Subcutaneous abdominal adipose tissue (tissue), 5 donors: Measurements from ENCODE around the gene SH3PXD2B.
A peak's percentile ranks its signal among the peaks of the same experiment; 100 is the strongest.

ENCODE experiments used
- H3K27ac ChIP-seq: one replicate; pipeline ENCODE4 v1.7.0; 2013; ENCODE audit warnings: low read depth, mild to moderate bottlenecking, inconsistent platforms, low read length, moderate library complexity
- H3K27me3 ChIP-seq, 5 donors: one replicate each; pipeline ENCODE4 v1.7.0; 2013; ENCODE audit warnings: low read length in 5 of 5, inconsistent platforms in 1 of 5; ENCODE audit not compliant: control insufficient read depth in 5 of 5, insufficient read depth in 4 of 5
- H3K36me3 ChIP-seq, 5 donors: one replicate each; pipeline ENCODE4 v1.7.0; 2013; ENCODE audit warnings: low read length in 5 of 5; ENCODE audit not compliant: control insufficient read depth in 5 of 5, insufficient read depth in 5 of 5
- H3K4me1 ChIP-seq, 5 donors: one replicate each; pipeline ENCODE4 v1.7.0; 2013; ENCODE audit warnings: low read length in 5 of 5, mild to moderate bottlenecking in 3 of 5, moderate library complexity in 1 of 5; ENCODE audit not compliant: control insufficient read depth in 5 of 5, insufficient read depth in 5 of 5
- H3K4me3 ChIP-seq, 5 donors: one replicate each; pipeline ENCODE4 v1.7.0; 2013; ENCODE audit warnings: low read length in 5 of 5, low read depth in 1 of 5
- H3K9ac ChIP-seq, 5 donors: one replicate each; pipeline ENCODE4 v1.7.0; 2013; ENCODE audit warnings: low read length in 5 of 5, mild to moderate bottlenecking in 4 of 5, moderate library complexity in 3 of 5
- H3K9me3 ChIP-seq, 5 donors: one replicate each; pipeline ENCODE4 v1.7.0; 2013; ENCODE audit warnings: low read length in 5 of 5; ENCODE audit not compliant: control insufficient read depth in 5 of 5
- donor health status: healthy.
- donor health status: healthy.
- donor health status: healthy.
- donor health status: healthy.
- donor health status: healthy.

Gene SH3PXD2B

DNA sequence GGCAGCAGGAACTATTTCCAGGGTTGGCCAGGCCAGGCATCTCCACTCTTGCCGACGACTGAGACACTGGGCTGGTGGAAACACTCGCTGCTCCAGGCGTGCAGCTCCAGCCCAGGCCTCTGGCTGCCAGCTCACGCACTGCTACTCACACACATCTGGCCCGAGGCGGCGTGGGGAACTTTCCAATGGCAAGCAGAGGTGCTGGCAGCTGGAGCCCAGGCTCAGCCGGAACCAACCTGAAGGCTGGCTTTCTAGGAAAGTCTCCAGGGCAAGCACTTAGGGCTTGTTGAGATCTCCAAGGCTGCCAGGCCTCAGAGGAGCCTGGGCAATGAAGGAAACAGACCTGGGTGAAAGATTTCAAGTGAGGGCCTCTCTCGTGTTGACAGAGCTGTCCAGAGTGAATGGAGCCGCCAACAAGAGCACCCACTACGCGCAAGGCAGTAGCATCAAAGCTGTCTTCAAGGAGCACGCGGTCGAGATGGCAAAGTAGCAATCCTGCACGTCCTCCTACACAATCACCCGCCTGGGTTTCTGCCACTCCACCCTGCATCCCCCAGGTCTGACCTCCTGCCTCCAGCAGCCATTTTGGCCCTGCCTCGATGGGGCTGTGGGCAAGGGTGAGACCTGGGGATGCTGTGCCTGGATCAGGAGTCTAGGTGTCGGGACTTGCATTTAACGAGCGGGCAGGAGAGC lies 14.4 kb downstream of the SH3PXD2B start:
- H3K36me3 ChIP-seq: no peaks in the 10 kb centered on the region
- H3K27me3 ChIP-seq: peaks cover 0 to 6% (median 0%) of the 10 kb centered on the region in 5 donors
- no peak overlapping the region for H3K4me3 ChIP-seq
- H3K27ac ChIP-seq: no peak overlapping the region
- peaks cover 20 to 56% (median 51%) of the 10 kb centered on the region in 5 donors for H3K4me1 ChIP-seq
- H3K9me3 ChIP-seq: no peaks in the 10 kb centered on the region
- no peak overlapping the region for H3K9ac ChIP-seq

GRCh38 chr5:172438319-172438668 lies 16.0 kb downstream of the SH3PXD2B start:
- Histone ChIP-seq H3K4me3 (no peak overlapping the region), H3K27me3 (peaks cover 0 to under 1% (median 0%) of the 10 kb centered on the region in 5 donors), H3K36me3 (no peaks in the 10 kb centered on the region), H3K4me1 (peaks cover 14 to 40% (median 35%) of the 10 kb centered on the region in 5 donors), H3K9me3 (no peaks in the 10 kb centered on the region), H3K27ac (peak overlapping the region; percentile 60), H3K9ac (no peak overlapping the region)

DNA sequence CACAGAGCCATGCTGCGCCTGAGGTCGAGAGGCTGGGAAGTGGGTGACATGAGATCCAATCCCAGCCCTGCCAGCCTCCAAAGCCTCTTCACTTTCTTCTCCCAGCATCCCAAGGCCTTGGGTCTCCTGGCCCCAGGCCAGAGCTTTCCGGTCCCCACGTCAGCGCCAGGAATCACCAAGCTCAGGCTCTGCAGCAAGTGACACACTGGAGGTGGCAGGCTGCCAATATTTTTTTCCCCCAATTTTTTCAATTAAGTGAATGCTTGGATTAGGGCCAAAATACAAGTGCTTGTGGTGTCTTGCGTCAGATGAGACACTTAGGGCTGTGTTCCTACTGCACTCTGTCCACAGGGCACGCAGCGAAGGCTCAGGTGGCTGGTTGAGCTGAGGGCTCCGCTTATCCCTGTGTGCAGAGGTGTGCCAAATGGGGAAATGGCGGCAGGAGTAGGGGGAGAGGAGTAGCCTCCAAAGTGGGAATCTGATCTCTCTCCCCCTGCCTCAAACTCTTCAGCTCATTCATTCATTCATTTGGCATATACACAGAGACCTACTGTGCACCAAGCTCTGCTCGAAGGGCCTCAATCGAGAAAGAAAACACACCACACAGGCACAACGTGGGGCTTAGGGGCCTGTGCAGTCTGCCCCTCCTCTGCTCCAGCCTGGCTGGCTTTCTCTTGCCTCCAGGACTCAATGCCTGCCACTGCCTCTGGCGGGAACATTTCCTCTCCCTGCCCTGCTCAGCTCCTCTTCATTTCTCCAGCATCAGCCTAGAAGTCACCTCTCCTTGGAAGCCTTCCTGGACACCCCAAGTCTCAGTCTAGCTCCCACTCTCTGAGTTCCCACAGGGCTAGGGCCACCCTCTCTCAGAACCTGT lies 16.6 kb downstream of the SH3PXD2B start:
- Histone ChIP-seq H3K27me3 (no peaks in the 10 kb centered on the region), H3K4me1 (peaks cover 10 to 37% (median 29%) of the 10 kb centered on the region in 5 donors), H3K4me3 (peak overlapping the region in 1 of 5 donors; percentile 38), H3K27ac (peak overlapping the region; percentile 60), H3K9me3 (no peaks in the 10 kb centered on the region), H3K36me3 (no peaks in the 10 kb centered on the region), H3K9ac (no peak overlapping the region)

- Histone ChIP-seq H3K36me3 (no peaks in the 10 kb centered on the region), H3K9ac (no peak overlapping the region), H3K27me3 (no peaks in the 10 kb centered on the region), H3K4me1 (peaks cover 10 to 37% (median 29%) of the 10 kb centered on the region in 5 donors), H3K27ac (peak overlapping the region; percentile 60), H3K9me3 (no peaks in the 10 kb centered on the region), H3K4me3 (no peak overlapping the region)
Observed at GRCh38 chr5:172436879-172437369, 17.4 kb downstream of the SH3PXD2B start.

DNA sequence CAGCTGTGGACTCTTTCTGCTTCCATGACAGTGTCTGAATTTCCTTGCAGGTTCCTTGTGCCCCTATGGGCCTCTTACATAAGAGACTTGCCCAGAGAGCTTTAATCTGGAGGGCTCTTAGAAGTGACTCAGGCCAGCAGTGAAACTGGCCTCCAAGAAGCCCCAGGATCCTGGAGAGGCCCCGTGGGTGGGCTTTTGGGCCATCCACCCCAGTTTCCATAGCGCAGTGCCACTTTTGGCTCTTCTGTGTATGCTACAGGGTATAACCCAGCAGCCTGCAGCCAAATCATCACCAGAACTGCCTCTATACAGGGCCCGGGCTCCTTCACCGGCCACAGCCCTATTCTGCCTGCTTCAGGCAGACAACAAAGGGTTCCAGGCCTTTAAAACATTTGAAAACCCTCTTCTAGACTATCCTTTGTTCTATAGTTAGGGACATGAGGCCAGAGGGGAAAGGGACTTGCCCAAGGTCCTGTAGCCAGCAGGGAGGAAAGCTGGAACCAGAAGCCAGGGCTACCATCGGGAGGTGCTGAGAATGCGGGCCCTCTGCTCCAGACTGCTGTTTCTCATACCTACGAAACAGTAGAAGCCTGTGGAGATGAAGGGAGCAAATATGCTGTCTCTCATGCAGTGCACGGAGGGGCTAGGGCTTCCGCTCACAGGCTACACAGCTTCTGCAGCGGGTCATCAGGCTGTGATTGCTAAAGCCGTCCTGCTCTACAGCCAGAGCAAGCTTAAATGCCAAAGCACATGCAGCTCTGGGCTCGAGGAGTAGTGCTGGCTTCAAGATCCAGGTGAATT lies 18.0 kb downstream of the SH3PXD2B start:
- Histone ChIP-seq H3K9me3 (no peaks in the 10 kb centered on the region), H3K27ac (no peak overlapping the region), H3K4me3 (no peak overlapping the region), H3K27me3 (no peaks in the 10 kb centered on the region), H3K36me3 (no peaks in the 10 kb centered on the region), H3K4me1 (peaks cover 10 to 37% (median 29%) of the 10 kb centered on the region in 5 donors), H3K9ac (no peak overlapping the region)

DNA sequence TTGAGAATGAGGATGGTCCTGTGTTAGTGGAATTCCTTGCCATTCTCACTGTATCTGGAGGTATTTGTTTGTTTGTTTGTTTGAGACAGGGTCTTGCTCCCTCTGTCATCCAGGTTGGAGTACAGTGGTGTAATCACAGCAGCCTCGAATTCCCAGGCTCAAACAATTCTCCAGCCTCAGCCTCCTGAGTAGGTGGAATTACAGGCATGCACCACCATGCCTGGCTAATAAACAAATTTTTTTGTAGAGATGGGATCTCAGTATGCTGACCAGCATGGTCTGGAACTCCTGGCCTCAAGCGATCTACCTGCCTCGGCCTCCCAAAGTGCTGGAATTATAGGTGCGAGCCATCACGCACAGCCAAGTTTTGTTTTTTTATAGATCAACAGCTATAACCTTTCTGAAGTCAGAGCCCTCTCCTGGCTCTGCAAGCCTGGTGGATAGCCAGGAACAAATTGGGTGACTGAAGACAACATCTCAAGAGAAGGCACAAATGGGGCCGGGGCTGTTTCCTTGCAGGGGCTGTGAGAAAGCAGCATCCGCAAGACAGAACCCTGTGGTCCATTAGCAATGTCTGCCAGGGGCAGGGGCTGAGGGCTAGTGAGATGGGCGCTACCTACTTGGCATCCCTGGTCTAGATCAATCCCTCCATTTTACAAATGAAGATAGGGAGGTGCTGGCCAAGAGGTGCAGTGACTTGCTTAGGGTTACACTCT lies 18.8 kb downstream of the SH3PXD2B start:
- H3K36me3 ChIP-seq: no peaks in the 10 kb centered on the region
- H3K9ac ChIP-seq: no peak overlapping the region
- no peaks in the 10 kb centered on the region for H3K27me3 ChIP-seq
- H3K9me3 ChIP-seq: no peaks in the 10 kb centered on the region
- H3K4me3 ChIP-seq: no peak overlapping the region
- H3K27ac ChIP-seq: no peak overlapping the region
- H3K4me1 ChIP-seq: peaks cover 10 to 36% (median 29%) of the 10 kb centered on the region in 5 donors

DNA sequence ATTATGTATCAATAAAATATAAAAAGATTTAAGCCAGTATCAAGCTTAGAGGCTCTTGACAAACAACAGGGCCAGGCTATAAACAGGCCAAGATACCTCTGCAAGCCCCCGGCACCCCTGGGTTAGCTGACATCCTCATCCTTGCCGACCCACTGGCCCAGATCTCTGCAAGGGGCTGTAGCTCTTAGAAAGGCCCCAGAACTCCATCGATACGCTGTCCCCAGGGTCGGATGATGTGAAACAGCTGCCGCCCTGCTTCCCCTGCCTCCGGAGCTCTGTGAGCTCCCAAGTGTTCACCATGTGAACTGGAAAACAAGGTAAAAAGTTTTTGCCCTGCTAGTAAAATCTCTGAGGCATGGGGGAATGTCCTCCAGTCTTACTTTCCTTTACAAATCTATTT lies 20.1 kb downstream of the SH3PXD2B start:
- Histone ChIP-seq H3K9me3 (no peaks in the 10 kb centered on the region), H3K27me3 (no peaks in the 10 kb centered on the region), H3K4me3 (no peak overlapping the region), H3K9ac (no peak overlapping the region), H3K36me3 (no peaks in the 10 kb centered on the region), H3K4me1 (peaks cover 10 to 39% (median 32%) of the 10 kb centered on the region in 5 donors), H3K27ac (no peak overlapping the region)

- peaks cover 13 to 44% (median 37%) of the 10 kb centered on the region in 5 donors for H3K4me1 ChIP-seq
- no peaks in the 10 kb centered on the region for H3K27me3 ChIP-seq
- no peak overlapping the region for H3K9ac ChIP-seq
- no peaks in the 10 kb centered on the region for H3K36me3 ChIP-seq
- no peak overlapping the region for H3K4me3 ChIP-seq
- H3K9me3 ChIP-seq: no peaks in the 10 kb centered on the region
- no peak overlapping the region for H3K27ac ChIP-seq
Observed at GRCh38 chr5:172433513-172433912, 20.8 kb downstream of the SH3PXD2B start.

DNA sequence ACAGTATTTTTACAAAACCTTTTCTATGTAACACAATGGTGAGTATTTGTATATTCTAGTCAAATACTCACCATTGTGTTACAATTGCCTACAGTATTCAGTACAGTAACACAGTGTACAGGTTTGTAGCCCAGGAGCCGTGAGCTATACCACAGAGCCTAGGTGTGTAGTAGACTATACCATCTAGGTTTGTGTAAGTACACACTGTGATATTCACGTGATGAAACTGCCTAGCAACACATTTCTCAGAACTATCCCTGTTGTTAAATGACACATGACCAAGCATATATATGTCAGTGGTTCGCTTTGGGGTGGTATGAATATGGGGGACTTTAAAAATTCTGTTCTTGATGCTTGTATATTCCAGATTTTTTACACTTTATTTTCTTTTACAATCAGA lies 21.3 kb downstream of the SH3PXD2B start:
- H3K36me3 ChIP-seq: no peaks in the 10 kb centered on the region
- H3K4me3 ChIP-seq: no peak overlapping the region
- no peak overlapping the region for H3K27ac ChIP-seq
- H3K9me3 ChIP-seq: no peaks in the 10 kb centered on the region
- no peaks in the 10 kb centered on the region for H3K27me3 ChIP-seq
- H3K4me1 ChIP-seq: peaks cover 10 to 44% (median 36%) of the 10 kb centered on the region in 5 donors
- no peak overlapping the region for H3K9ac ChIP-seq
